Colonic mucosa (tissue), 4 donors: ENCODE data around the gene STAP2. TPM values are rescaled to one million over a fixed set of nuclear protein-coding genes. Genes with fewer than 3 reads are reported as not detected.

Source experiments
- DNase-seq: peaks from one replicate; pipeline ENCODE4 v3.0.0-alpha.2; 2020
- H3K27ac ChIP-seq: fragments of 200-600 bp; one replicate; pipeline ENCODE4 v1.8.0; 2021
- H3K27me3 ChIP-seq: fragments of 200-600 bp; one replicate; pipeline ENCODE4 v1.8.0; 2021
- H3K36me3 ChIP-seq: fragments of 200-600 bp; one replicate; pipeline ENCODE4 v1.8.0; 2021
- H3K4me1 ChIP-seq: fragments of 200-600 bp; one replicate; pipeline ENCODE4 v1.8.0; 2021; ENCODE audit warnings: mild to moderate bottlenecking
- H3K4me3 ChIP-seq: fragments of 200-600 bp; one replicate; pipeline ENCODE4 v1.8.0; 2021
- H3K9ac ChIP-seq, 2 donors: one replicate each; pipeline ENCODE4 v1.7.0; 2013; ENCODE audit warnings: control low read depth in 2 of 2, low read depth in 2 of 2, low read length in 2 of 2
- H3K9me3 ChIP-seq: fragments of 200-600 bp; one replicate; pipeline ENCODE4 v1.8.0; 2021
- CTCF ChIP-seq: fragments of 200-600 bp; IDR thresholded peaks from one replicate; pipeline ENCODE4 v1.8.0; 2022; ENCODE audit warnings: antibody characterized with exemption, mild to moderate bottlenecking
- intact Hi-C: fragments of 100-400 bp; cut with DNase I; formaldehyde crosslinking; loops from one replicate; pipeline ENCODE4 v1.14.1; 2022
- total RNA-seq, 2 donors: library from RNA; stranded (reverse); fragmentation: NEBNext Ultra II Directional in 1 of 2; extraction: Animal tissue kit (Norgen Biotek cat#: 25700) in 1 of 2; gene quantifications; one replicate each; pipeline ENCODE4 v1.2.1, GENCODE V29; 2021
- donor health status: healthy.
- donor health status: DM: no; HTN: no; CAD: no.
- donor health status: DM: no; HTN: no; CAD: no.

STAP2 gene
- total RNA-seq, 2 donors from 2014 or later = 197 to 218 TPM

- H3K27ac ChIP-seq = no peak overlapping the region
- intact Hi-C loops = no loop called here
- H3K4me3 ChIP-seq = no peak overlapping the region
- H3K9me3 ChIP-seq = no peaks in the 10 kb centered on the region
- H3K27me3 ChIP-seq = no peaks in the 10 kb centered on the region
- TF ChIP-seq CTCF = no peak
- DNase-seq = no peak
- H3K9ac ChIP-seq = no peak overlapping the region
- H3K36me3 ChIP-seq = peaks cover 5% of the 10 kb centered on the region
- H3K4me1 ChIP-seq = peaks cover 22% of the 10 kb centered on the region
These were observed 27.4 kb upstream of the STAP2 start for GRCh38 chr19:4365791-4366665.

GRCh38 chr19:4365341-4365740 lies 26.7 kb upstream of the STAP2 start:
- H3K27me3 ChIP-seq = no peaks in the 10 kb centered on the region
- no peak for TF ChIP-seq CTCF
- peaks cover 18% of the 10 kb centered on the region for H3K4me1 ChIP-seq

GRCh38 chr19:4363571-4364304 lies 25.1 kb upstream of the STAP2 start:
- intact Hi-C loops = no loop called here
- Histone ChIP-seq H3K9me3 (no peaks in the 10 kb centered on the region), H3K36me3 (peaks cover 15% of the 10 kb centered on the region), H3K27me3 (no peaks in the 10 kb centered on the region), H3K4me1 (peaks cover 5% of the 10 kb centered on the region), H3K4me3 (no peak overlapping the region), H3K9ac (no peak overlapping the region), H3K27ac (no peak overlapping the region)
- no peak for TF ChIP-seq CTCF
- DNase-seq = no peak

More at GRCh38 chr19:4365341-4365740, 26.7 kb upstream of the STAP2 start:
- Histone ChIP-seq H3K9ac (peak overlapping the region in 1 of 2 donors; percentile 12), H3K4me3 (no peak overlapping the region), H3K36me3 (peaks cover 5% of the 10 kb centered on the region), H3K27ac (no peak overlapping the region), H3K9me3 (no peaks in the 10 kb centered on the region)
- peak; percentile 57 for DNase-seq
- intact Hi-C loops = no loop called here

GRCh38 chr19:4362831-4363545 lies 24.4 kb upstream of the STAP2 start:
- no peak overlapping the region for H3K27ac ChIP-seq
- no peak for DNase-seq
- no peak overlapping the region for H3K4me3 ChIP-seq
- no peaks in the 10 kb centered on the region for H3K4me1 ChIP-seq
- no peaks in the 10 kb centered on the region for H3K9me3 ChIP-seq
- intact Hi-C loops = no loop called here
- peaks cover 15% of the 10 kb centered on the region for H3K36me3 ChIP-seq
- no peak for TF ChIP-seq CTCF
- no peak overlapping the region for H3K9ac ChIP-seq
- no peaks in the 10 kb centered on the region for H3K27me3 ChIP-seq

- DNase-seq = no peak
- H3K36me3 ChIP-seq = peaks cover 15% of the 10 kb centered on the region
- no peaks in the 10 kb centered on the region for H3K9me3 ChIP-seq
- H3K4me3 ChIP-seq = no peak overlapping the region
- intact Hi-C loops = no loop called here
- no peaks in the 10 kb centered on the region for H3K4me1 ChIP-seq
- H3K27me3 ChIP-seq = no peaks in the 10 kb centered on the region
- no peak for TF ChIP-seq CTCF
- H3K9ac ChIP-seq = no peak overlapping the region
- H3K27ac ChIP-seq = no peak overlapping the region
These were observed 23.6 kb upstream of the STAP2 start for GRCh38 chr19:4362101-4362828.
